OCI-LY7 (cell line): ENCODE data around the gene IRF8. TPM values are rescaled to one million over a fixed set of nuclear protein-coding genes. Genes with fewer than 3 reads are reported as not detected.

Experiments used
- BruUV-seq: library from RNA; stranded (reverse); fragments of 400-500 nt; replicated peaks from 2 replicates; lab custom pipeline; 2021; lab: Mats Ljungman, UMichigan
- CTCF ChIA-PET: fragments of 300-600 bp; sonication (Branson Sonifier 250); formaldehyde crosslinking; loops from one replicate; lab custom pipeline; 2022; ENCODE audit warnings: antibody characterized with exemption; ENCODE audit not compliant: unreplicated experiment; lab: Charles Lee
- POLR2A ChIA-PET: fragments of 300-600 bp; sonication (Branson Sonifier 250); formaldehyde crosslinking; loops from one replicate; lab custom pipeline; 2022; ENCODE audit warnings: antibody characterized with exemption; lab: Charles Lee
- DNase-seq: peaks from one replicate; pipeline ENCODE4 v3.0.0-alpha.2; 2015; ENCODE audit warnings: low spot score
- H2AFZ ChIP-seq: fragments of 200-600 bp; sonication (generic), shearing (Covaris generic); 2 replicates; pipeline ENCODE4 v1.6.1; 2014; ENCODE audit warnings: mild to moderate bottlenecking, antibody characterized with exemption, low read length, moderate library complexity
- H3K27ac ChIP-seq: fragments of 200-600 bp; sonication (generic); 2 replicates; pipeline ENCODE4 v1.5.1; 2014; ENCODE audit warnings: mixed run types, low read depth, mild to moderate bottlenecking, moderate library complexity, low read length, inconsistent platforms; ENCODE audit not compliant: poor library complexity, severe bottlenecking
- H3K36me3 ChIP-seq: fragments of 200-600 bp; sonication (generic); 2 replicates; pipeline ENCODE4 v1.6.1; 2014; ENCODE audit warnings: mild to moderate bottlenecking, antibody characterized with exemption, low read length, moderate library complexity, mixed read lengths; ENCODE audit not compliant: insufficient read depth
- H3K4me1 ChIP-seq: fragments of 200-600 bp; sonication (generic); 2 replicates; pipeline ENCODE4 v1.5.1; 2014; ENCODE audit warnings: mild to moderate bottlenecking, low read length; ENCODE audit not compliant: insufficient read depth, poor library complexity, severe bottlenecking
- H3K4me2 ChIP-seq: fragments of 200-600 bp; sonication (generic); 2 replicates; pipeline ENCODE4 v1.6.1; 2014; ENCODE audit warnings: mild to moderate bottlenecking, low read length
- H3K4me3 ChIP-seq: fragments of 200-600 bp; sonication (generic); 2 replicates; pipeline ENCODE4 v1.5.1; 2014; ENCODE audit warnings: mild to moderate bottlenecking, low read depth, low read length; ENCODE audit not compliant: poor library complexity, severe bottlenecking
- H3K79me2 ChIP-seq: fragments of 200-600 bp; sonication (generic); 2 replicates; pipeline ENCODE4 v1.6.1; 2016; ENCODE audit warnings: low read depth, mild to moderate bottlenecking, low read length, moderate library complexity, mixed read lengths; ENCODE audit not compliant: insufficient read depth
- H3K9me2 ChIP-seq: fragments of 200-600 bp; sonication (generic); 2 replicates; pipeline ENCODE4 v1.6.1; 2016; ENCODE audit warnings: mild to moderate bottlenecking, low read length, mixed read lengths; ENCODE audit not compliant: insufficient read depth
- H3K9me3 ChIP-seq: fragments of 200-600 bp; sonication (generic); 2 replicates; pipeline ENCODE4 v1.6.1; 2014; ENCODE audit warnings: mild to moderate bottlenecking, mixed run types, low read length, mixed read lengths
- H4K20me1 ChIP-seq: fragments of 200-600 bp; sonication (generic); 2 replicates; pipeline ENCODE4 v1.6.1; 2014; ENCODE audit warnings: mild to moderate bottlenecking, antibody characterized with exemption, low read length, moderate library complexity, mixed read lengths; ENCODE audit not compliant: insufficient read depth
- CTCF ChIP-seq: fragments of 200-600 bp; sonication (generic); conservative IDR thresholded peaks from 2 replicates; pipeline ENCODE4 v1.5.1; 2014; ENCODE audit warnings: mild to moderate bottlenecking, antibody characterized with exemption, low read length, moderate library complexity, mixed read lengths
- EZH2phosphoT487 ChIP-seq: fragments of 200-600 bp; sonication (generic); IDR thresholded peaks from 2 replicates; pipeline ENCODE4 v1.6.1; 2018; ENCODE audit warnings: low read depth, borderline replicate concordance, mild to moderate bottlenecking, mixed run types, antibody characterized with exemption, low read length, moderate library complexity, mixed read lengths
- intact Hi-C: fragments of 100-400 bp; cut with micrococcal nuclease; formaldehyde crosslinking; loops from one replicate; pipeline ENCODE4 v1.10.0; 2022; ENCODE audit not compliant: unreplicated experiment
- total RNA-seq, 2 experiments: library from RNA; depleted of rRNA in 1 of 2; stranded (reverse); fragments of >200 nt in 1 of 2; shearing (Covaris generic) in 1 of 2; gene quantifications; 2 replicates each; pipeline ENCODE4 v1.2.3, GENCODE V29; 2014 to 2022

IRF8 gene
- total RNA-seq, 2 experiments from 2014 or later: 181 to 224 TPM

- H3K4me3 ChIP-seq: no peak overlapping the region
- H3K79me2 ChIP-seq: no peaks in the 10 kb centered on the region
- ChIA-PET CTCF (no interaction called here), POLR2A (no interaction called here)
- H3K4me1 ChIP-seq: no peaks in the 10 kb centered on the region
- BruUV-seq: no TSS peak
- intact Hi-C loops: no loop called here
- H3K27ac ChIP-seq: no peak overlapping the region
- peaks cover 4% of the 10 kb centered on the region; the same call in 1 of the 2 replicates for H3K9me3 ChIP-seq
- H3K9me2 ChIP-seq: no peaks in the 10 kb centered on the region
- H4K20me1 ChIP-seq: no peaks in the 10 kb centered on the region
- H3K4me2 ChIP-seq: no peak overlapping the region
- H3K36me3 ChIP-seq: no peaks in the 10 kb centered on the region
- TF ChIP-seq CTCF: no peak
- no peak for TF ChIP-seq EZH2phosphoT487
- no peak overlapping the region for H2AFZ ChIP-seq
- DNase-seq: no peak
These were observed 39.8 kb upstream of the IRF8 start for GRCh38 chr16:85858984-85859817.

- intact Hi-C loops: no loop called here
- ChIA-PET CTCF (no interaction called here), POLR2A (no interaction called here)
- Histone ChIP-seq H2AFZ (no peak overlapping the region), H3K4me1 (no peaks in the 10 kb centered on the region), H3K36me3 (no peaks in the 10 kb centered on the region), H3K9me2 (no peaks in the 10 kb centered on the region), H3K9me3 (peaks cover 3% of the 10 kb centered on the region; the same call in 1 of the 2 replicates), H3K4me2 (no peak overlapping the region), H3K27ac (no peak overlapping the region), H3K79me2 (no peaks in the 10 kb centered on the region), H4K20me1 (no peaks in the 10 kb centered on the region), H3K4me3 (no peak overlapping the region)
- BruUV-seq: no TSS peak
- no peak for DNase-seq
- TF ChIP-seq CTCF: no peak
- TF ChIP-seq EZH2phosphoT487: no peak
These were observed 39.2 kb upstream of the IRF8 start for GRCh38 chr16:85859818-85860125.

GRCh38 chr16:85860413-85861094, 38.4 kb upstream of the IRF8 start:
- H3K9me2 ChIP-seq: no peaks in the 10 kb centered on the region
- H3K79me2 ChIP-seq: no peaks in the 10 kb centered on the region
- no peak for TF ChIP-seq CTCF
- no peak for TF ChIP-seq EZH2phosphoT487
- no peak overlapping the region for H3K4me2 ChIP-seq
- H3K4me3 ChIP-seq: no peak overlapping the region
- no peaks in the 10 kb centered on the region for H3K4me1 ChIP-seq
- no peaks in the 10 kb centered on the region for H3K36me3 ChIP-seq
- no peak overlapping the region for H2AFZ ChIP-seq
- BruUV-seq: no TSS peak
- H3K27ac ChIP-seq: no peak overlapping the region
- H4K20me1 ChIP-seq: no peaks in the 10 kb centered on the region
- intact Hi-C loops: no loop called here
- POLR2A ChIA-PET: no interaction called here
- no peak for DNase-seq
- 0 out of 2 replicates have a peak, but pooled peaks cover 6% of the 10 kb centered on the region for H3K9me3 ChIP-seq
- CTCF ChIA-PET: no interaction called here
